Activated CD4-positive, CD25-positive, alpha-beta regulatory T cell treated with anti-CD3 and anti-CD28 coated beads, Interleukin-2, amount 50 U/mL, for 24 hours (primary cell): Measurements from ENCODE around the gene EGF.
"Not testable (repeated sequence)": the region's sequence is repeated elsewhere in the genome, so short reads cannot be mapped to it uniquely, and the experiment has no call there.

Source experiments
- ATAC-seq, 2 donors: fragments of 150-1000 bp; cut with Tn5 transposase; one replicate each; pipeline ENCODE4 v1.10.0; 2021; ENCODE audit warnings: mild to moderate bottlenecking in 1 of 2, moderate library complexity in 1 of 2

EGF gene

GRCh38 chr4:109998867-109999584, 86.3 kb downstream of the EGF start:
- peak; percentile 29 to 40 for ATAC-seq

- no peak for ATAC-seq
Observed at GRCh38 chr4:109999585-109999912, 86.9 kb downstream of the EGF start.

GRCh38 chr4:110002326-110002725, 89.6 kb downstream of the EGF start:
- no peak for ATAC-seq

DNA sequence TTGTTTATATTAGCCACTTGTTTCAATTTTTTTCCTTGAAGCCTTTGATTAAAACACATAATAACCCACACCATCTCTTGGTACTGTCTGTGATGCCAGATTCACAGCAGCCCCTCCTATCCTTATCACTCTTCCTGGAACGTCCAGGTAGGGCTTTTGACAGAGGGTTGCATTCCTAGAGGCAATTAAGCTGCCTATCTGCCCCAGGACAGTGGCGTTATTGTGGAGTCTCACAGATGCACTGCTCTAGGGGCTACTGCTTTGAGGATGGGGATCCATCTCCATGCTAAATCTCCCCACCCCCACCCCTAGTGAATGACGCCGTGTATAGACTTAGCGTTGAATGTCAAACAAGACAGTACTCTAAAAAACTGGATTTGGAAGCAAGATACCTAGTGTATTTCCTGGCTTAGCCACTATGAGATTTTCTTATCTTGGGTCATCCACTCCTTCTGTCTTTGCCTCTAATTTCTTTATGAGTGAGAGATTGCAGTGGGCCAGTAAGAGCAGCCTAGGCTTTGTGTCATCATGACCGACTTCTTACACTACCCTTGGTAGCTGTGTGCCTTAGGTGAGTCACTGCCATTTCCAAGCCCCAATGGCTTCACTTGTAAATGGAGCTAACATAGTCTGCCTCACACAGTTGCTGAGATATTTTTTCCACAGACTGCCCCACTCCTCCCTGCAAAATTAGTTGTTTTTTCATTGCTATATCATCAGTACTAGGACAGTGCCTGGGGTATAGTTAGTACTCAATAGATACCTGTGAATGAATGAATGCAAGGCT, 90.9 kb downstream of the EGF start:
- ATAC-seq, result peak; percentile 54 to 69

- no peak for ATAC-seq
Observed at GRCh38 chr4:110004556-110004955, 91.9 kb downstream of the EGF start.

DNA sequence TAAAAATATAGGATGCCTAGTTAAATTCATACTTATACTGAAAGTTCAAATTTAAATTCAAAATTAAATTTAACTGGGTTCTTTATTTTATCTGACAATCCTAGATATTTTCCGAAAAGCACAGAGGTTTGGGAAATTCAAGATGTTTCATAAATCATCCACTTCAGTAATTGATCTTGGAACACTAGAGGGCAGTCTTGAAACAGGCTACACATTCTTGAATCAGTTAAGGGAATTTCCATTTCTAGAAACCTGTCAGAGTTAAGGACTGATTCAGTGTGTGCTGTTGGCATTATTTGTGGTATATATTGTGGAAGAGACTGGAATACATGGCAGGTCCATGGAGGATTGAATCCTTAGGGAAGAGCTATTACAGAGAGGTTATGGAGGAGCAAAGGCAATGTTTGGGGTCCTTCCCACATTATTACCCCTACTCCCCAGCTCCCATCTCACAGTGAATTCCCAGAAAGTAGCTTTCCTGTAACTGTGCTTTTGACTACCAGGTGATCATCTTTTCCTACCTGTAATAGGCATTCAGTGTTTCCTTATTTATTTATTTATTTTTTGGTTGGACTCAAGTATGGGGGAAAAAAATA, 92.9 kb downstream of the EGF start:
- ATAC-seq, result peak; percentile 57 to 60

DNA sequence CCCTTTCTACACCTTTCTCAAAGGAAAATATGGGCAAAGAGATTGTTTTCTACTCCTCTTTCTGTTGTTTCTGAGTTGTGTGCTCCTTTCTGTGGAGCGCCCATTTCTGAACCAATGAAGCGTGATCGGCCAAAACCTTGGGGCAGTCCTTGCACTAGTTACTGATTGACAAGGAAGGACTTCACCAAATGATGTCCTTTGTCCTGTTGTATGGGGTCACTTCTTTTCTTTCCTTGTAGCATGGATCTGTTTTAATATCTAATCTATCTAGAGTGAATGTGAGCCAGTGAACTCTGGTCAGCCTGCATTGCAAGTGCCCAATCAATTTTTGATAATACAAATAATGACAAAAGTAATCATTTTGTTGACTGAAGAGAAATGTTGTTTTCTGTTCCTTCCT, 94.5 kb downstream of the EGF start:
- no peak for ATAC-seq

DNA sequence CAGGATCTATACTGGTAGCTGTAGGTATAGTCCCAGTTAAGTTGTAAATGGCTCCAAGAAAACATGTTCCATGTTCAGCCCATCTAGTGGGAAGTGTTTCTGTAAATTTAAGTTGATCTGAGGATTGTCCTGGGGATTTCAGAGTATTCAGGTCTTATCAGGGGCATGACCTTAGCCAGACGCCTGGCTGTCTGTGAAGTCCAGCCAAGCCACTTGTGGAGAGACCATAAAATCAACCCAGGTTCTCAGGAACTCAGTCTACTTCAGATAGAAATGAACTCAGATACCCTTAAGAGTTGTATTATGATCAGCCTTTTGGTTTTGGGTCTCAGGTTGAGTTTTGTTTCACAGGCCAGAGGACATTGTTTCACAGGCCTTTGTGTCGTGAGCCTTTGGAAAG, 95.9 kb downstream of the EGF start:
- ATAC-seq, result no peak

DNA sequence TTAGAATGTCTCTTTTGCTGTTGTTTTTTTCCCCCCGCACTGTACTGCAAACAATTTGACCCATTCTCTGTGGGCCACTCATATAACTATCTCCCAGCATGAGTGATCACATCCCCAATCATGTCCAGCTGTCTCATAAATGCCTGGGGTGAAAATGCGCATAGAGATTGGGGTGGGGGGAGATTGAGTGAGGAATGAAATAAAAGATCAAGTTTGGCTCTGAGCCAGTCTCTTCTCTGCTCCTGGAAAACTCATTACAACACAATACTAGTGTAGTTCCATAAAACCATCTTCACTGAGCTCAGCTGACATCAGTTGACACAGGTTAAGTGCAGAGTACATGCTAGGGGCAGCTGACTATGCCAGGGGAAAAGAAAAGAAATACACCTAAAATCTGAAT, 96.9 kb downstream of the EGF start:
- no peak for ATAC-seq

GRCh38 chr4:110010797-110011196, 98.1 kb downstream of the EGF start:
- no peak for ATAC-seq

DNA sequence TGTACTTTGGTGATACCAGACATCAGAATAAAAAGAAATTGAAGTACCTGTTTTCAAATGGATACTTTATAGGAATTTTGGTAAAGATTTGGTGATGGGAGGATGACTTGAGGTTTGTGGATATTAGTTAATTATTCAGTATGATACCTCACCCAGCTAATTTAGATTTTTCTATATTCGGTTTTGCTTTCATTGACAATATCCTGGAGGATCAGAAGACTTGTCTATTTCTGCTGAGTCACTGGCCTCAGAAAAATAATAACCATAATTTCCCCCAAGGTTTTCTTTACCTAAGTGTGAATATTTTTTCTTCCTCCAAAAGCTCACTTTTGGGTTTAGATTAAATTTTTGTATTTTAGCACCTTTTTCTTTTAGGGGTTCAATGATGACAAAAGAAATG, 100.2 kb downstream of the EGF start:
- ATAC-seq, result no peak

- ATAC-seq, result no peak
Observed at GRCh38 chr4:110014233-110014632, 101.5 kb downstream of the EGF start.

DNA sequence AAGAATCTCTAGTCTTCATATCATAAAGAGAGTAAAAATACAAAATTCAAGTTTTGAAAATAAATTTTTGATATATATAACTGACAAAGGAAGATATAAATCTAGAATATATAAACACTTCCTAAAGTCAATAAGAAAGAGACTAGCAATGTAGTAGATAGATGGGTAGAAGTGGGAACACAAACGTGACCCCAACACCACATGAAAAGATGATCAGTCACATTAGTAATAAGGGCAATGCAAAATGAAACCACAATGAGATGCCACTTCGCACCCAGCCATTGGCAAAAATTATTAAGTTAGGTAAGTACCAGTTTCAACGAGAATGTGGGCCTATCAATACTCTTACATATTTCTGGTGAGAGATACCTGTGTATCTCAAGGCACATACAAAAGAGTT, 106.5 kb downstream of the EGF start:
- ATAC-seq, result peak; percentile 48 to 68

GRCh38 chr4:110020139-110020538, 107.5 kb downstream of the EGF start:
- ATAC-seq, result no peak

- peak; percentile 10 to 21 for ATAC-seq
Observed at GRCh38 chr4:110020646-110021443, 108.2 kb downstream of the EGF start.

- no peak for ATAC-seq
Observed at GRCh38 chr4:110022457-110022856, 109.8 kb downstream of the EGF start.

DNA sequence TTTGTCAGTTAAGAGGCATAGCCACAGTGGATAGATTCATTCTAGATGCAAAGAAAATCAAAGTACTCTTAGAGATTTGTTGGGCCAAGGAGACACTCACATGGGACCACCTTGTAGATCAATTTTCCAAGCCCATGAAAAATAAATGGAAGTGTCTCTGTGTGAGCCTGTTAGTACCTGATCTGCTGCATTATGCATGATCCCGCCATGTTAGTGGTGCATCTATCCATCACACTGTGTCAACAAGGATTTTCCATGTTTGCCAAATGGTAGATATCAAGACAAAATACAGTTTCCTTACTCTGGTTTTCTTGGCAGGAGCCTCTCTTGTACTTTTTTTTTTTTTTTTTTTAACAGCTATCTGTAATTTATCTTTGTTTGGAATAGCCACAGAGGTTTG, 112.4 kb downstream of the EGF start:
- no peak for ATAC-seq

GRCh38 chr4:110025718-110026117, 113.0 kb downstream of the EGF start:
- no peak for ATAC-seq

DNA sequence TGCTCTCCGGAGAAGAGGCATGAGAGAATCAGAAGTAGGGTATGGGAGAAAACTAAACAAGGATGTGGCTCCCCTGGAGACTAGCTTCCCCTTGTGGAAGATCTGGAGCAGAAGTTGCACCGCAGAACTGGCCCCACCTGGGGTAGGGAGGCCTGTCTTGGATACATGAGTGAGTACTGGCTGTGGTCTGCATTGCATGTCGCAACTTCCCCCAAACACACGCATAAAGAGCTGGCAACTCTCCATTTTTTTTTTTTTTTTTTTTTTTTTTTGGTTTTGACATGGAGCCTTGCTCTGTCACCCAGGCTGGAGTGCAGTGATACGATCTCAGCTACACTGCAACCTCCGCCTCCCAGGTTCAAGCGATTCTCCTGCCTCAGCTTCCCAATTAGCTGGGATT, 119.9 kb downstream of the EGF start:
- ATAC-seq, result no peak

DNA sequence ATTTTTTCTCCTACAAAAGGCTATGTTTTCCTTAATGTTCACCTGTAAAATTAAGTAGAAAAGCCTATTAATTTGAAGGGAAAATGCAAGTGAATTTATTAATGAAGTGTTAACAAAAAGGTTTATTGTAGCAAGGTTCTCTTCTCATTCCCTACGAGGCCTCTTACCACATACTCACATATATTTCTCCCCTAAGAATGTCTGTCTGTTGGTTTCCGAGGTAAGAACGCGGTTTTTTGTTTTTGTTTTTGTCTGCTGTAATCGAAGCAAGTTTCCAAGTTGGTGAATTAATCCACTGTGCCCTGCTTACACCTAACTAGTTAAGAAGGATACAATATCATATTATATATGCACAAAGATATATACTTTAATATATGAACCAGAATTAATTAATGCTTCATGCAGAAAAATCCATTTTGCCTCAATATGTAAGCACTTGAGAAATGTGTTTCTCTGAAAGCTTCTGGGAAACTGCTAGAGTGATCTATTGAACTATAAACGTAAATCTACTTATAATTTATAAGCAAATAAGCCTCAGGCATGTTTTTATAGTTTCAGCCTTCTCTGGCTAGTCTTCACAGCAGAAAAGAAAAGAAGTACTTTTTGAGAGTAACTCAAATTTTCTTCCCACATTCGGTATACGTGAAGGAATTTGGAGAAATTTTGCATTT, 120.8 kb downstream of the EGF start:
- no peak for ATAC-seq

- ATAC-seq, result no peak
Observed at GRCh38 chr4:110034026-110034393, 121.3 kb downstream of the EGF start.

DNA sequence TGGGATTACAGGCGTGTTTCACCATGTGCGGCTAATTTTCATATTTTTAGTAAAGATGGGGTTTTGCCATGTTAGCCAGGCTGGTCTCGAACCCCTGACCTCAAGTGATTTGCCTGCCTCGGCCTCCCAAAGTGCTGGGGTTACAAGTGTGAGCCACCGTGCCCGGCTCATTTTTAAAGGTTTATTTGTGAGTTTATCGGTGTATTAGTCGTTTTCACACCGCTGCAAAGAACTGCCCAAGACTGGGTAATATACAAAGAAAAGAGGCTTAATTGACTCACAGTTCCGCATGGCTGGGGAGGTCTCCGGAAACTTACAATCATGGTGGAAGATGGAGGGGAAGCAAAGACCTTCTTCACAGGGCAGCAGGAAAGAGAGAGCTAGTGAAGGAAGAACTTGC, 126.5 kb downstream of the EGF start:
- not testable (repeated sequence) for ATAC-seq

- ATAC-seq, result no peak
Observed at GRCh38 chr4:110041735-110042134, 129.1 kb downstream of the EGF start.
